PFSK-1 (cell line): ENCODE data around the gene RTN1.

ENCODE experiments used
- FOXP2 ChIP-seq: optimal IDR thresholded peaks from 2 replicates; pipeline ENCODE3; 2011; ENCODE audit warnings: borderline replicate concordance, control low read depth, inconsistent platforms; ENCODE audit not compliant: insufficient read depth; ENCODE audit errors: extremely low read length, extremely low read depth
- POLR2AphosphoS5 ChIP-seq: IDR thresholded peaks from 2 replicates; pipeline ENCODE4 v1.6.1; 2012; ENCODE audit warnings: low read depth, mild to moderate bottlenecking, control low read depth, low read length, moderate library complexity
- SIN3A ChIP-seq: IDR thresholded peaks from 2 replicates; pipeline ENCODE4 v1.6.1; 2012; ENCODE audit warnings: mild to moderate bottlenecking, low read length, moderate library complexity, borderline replicate concordance; ENCODE audit not compliant: insufficient read depth
- TAF1 ChIP-seq: IDR thresholded peaks from 2 replicates; pipeline ENCODE4 v1.6.1; 2012; ENCODE audit warnings: low read length, control low read depth, borderline replicate concordance; ENCODE audit not compliant: insufficient read depth
- TF ChIP-seq, protein P1 (sequence below), 2 experiments: IDR thresholded peaks; 2 replicates each; pipeline versions ENCODE4 v1.6.1 to v1.8.0; 2011 to 2012; ENCODE audit warnings: low read depth in 2 of 2, low read length in 2 of 2, control low read depth in 1 of 2, inconsistent platforms in 1 of 2, mild to moderate bottlenecking in 1 of 2, moderate library complexity in 1 of 2; ENCODE audit not compliant: insufficient read depth in 1 of 2

The RTN1 gene

DNA sequence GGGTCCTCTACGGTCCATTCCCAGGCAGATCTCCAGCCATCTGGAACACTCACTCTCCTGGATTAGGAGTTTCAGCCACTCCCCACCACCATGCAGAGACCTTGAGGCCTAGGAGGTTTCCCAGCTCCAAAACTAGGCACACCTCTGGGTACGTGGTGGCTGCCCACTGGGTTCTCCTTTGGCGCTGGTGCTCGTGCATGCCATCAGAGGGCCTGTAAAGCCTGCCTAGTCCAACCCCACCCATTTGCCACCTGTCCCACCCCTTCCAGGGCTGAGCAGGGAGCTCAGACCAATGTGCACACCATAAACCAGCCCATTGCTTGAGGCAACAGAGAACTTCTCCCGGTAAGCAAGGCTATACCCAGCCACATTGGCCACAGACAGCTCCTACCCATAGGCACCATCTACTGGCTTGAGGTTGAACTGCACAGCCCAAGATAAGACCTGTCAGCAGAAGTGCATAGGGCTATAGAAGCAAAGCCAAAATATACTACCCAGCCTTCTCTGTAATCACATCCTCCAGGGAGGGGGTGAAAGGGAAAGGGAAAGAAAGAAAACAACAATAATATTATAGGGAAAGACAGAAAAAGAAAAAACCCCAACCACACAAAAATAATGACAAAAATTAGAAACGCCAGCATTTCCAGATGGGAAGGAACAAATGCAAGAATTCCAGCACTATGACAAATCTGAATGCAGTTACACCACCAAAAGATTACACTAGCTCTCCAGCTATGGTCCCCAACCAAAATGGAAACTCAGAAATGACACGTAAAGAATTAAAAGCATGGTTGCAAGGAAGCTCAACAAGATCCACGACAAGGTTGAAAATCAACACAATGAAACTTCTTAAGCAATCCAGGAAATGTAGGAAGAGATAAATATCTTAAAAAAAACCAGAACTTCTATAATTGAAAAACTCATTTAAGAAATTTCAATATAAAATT is 182.1 kb downstream of the RTN1 start:
- TF ChIP-seq TAF1 = no peak

DNA sequence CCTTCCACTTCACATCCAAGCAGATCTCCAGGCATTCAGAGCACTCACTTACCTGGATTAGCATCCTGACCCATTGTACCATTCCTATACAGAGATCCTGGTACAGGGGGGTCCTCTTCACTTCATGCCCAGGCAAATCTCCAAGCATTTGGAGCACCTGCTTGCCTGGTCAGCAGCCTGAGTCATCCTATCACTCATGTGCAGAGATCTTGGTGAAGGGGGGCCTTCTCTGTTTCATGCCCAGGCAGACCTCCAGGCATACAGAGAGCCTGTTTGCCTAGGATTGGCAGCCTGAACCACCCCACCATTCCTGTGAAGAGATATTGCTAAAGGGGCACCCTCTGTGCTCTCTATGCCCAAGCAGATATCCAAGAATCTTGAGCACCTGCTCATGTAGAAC is 182.9 kb downstream of the RTN1 start:
- TF ChIP-seq TAF1 (no peak), SIN3A (no peak), POLR2AphosphoS5 (no peak), FOXP2 (no peak)
- TF ChIP-seq, protein P1, sequence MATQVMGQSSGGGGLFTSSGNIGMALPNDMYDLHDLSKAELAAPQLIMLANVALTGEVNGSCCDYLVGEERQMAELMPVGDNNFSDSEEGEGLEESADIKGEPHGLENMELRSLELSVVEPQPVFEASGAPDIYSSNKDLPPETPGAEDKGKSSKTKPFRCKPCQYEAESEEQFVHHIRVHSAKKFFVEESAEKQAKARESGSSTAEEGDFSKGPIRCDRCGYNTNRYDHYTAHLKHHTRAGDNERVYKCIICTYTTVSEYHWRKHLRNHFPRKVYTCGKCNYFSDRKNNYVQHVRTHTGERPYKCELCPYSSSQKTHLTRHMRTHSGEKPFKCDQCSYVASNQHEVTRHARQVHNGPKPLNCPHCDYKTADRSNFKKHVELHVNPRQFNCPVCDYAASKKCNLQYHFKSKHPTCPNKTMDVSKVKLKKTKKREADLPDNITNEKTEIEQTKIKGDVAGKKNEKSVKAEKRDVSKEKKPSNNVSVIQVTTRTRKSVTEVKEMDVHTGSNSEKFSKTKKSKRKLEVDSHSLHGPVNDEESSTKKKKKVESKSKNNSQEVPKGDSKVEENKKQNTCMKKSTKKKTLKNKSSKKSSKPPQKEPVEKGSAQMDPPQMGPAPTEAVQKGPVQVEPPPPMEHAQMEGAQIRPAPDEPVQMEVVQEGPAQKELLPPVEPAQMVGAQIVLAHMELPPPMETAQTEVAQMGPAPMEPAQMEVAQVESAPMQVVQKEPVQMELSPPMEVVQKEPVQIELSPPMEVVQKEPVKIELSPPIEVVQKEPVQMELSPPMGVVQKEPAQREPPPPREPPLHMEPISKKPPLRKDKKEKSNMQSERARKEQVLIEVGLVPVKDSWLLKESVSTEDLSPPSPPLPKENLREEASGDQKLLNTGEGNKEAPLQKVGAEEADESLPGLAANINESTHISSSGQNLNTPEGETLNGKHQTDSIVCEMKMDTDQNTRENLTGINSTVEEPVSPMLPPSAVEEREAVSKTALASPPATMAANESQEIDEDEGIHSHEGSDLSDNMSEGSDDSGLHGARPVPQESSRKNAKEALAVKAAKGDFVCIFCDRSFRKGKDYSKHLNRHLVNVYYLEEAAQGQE (IDR thresholded peaks at IDR 0.05; ENCODE audit: insufficient read depth in 1 of 2, low read depth in 2 of 2, low read length in 2 of 2) = no peak

DNA sequence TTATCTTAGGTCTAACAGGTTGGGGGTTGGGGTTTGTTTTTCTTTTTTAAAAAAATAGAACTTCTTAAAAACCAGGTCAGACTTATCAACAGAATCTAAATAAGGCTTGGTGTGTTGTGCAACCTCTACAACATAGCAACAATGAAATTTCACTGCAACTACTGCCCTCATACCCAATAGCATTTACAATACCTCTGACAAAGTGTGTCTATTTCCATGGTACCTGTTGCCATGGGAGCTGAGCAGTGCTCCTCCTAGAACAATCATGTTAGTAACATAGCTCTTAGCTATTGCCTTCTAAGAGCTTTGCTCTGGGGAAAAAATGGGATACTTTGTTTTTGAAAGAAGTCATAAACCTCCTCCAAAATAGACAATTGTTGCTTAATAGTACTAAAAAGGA is 190.7 kb downstream of the RTN1 start:
- TF ChIP-seq FOXP2 (no peak), POLR2AphosphoS5 (no peak), SIN3A (no peak), TAF1 (no peak)
- TF ChIP-seq, protein P1 (IDR thresholded peaks at IDR 0.05; ENCODE audit: insufficient read depth in 1 of 2, low read depth in 2 of 2, low read length in 2 of 2) = no peak

DNA sequence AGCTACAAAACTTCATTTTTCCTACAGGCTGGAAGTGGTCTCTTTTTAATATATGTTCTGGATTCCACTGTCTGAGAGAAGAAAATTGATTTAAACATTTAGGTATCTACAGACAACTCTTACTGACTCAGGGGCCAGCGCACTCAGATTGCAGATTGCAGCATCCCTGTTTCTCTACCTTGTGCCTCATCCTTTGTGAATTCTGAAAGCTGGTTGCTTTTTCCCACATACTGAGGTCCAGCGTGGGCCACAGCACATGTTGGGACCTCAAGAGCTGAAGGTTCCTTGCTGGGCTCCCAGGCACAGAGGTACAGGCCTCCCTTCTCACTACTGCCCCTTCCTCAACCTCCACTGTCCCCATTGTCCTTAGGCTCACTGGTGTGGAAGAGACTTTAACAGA is 192.2 kb downstream of the RTN1 start:
- no peak for TF ChIP-seq FOXP2

DNA sequence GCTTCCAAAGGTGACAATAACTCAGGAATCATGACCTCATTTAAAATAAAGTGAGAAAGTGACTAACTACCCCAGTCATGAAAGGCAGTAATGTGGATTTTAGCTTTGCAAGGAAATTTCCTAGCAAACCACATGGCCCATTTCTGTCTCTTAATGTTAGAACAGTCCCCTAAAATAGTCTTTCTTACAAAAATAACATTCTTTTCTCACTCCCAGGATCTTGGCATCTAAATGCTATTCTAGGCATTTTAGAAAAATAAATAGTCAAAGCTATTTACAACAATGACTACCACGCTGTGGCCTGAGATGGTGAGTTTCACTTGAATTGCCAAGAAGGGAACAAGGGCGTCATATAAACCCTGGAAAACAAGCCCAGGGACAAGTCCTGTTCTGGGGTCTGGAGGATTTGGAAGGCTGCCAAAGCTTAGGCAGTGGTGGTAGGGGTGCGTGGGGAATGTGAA is 192.8 kb downstream of the RTN1 start:
- no peak for TF ChIP-seq POLR2AphosphoS5

DNA sequence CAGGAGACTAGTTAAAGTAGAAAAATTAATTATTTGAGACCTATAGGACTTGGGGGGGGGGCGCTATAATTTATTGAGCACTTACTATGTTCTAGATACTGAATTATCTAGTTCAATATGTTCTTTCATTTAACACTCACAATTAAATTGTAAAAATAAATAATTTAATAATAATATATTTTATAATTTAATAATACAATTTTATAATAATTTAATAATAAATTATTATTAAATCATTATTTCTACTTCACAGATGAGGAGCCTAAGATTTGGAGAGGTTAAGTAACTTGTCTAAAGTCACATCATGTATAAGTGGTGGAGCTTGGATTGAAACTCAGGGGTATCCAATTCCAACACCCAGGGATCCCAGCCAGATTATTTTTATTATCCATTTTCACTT is 195.2 kb downstream of the RTN1 start:
- TF ChIP-seq SIN3A (no peak), FOXP2 (no peak), TAF1 (no peak), POLR2AphosphoS5 (no peak)
- TF ChIP-seq, protein P1 (IDR thresholded peaks at IDR 0.05; ENCODE audit: insufficient read depth in 1 of 2, low read depth in 2 of 2, low read length in 2 of 2) = no peak

DNA sequence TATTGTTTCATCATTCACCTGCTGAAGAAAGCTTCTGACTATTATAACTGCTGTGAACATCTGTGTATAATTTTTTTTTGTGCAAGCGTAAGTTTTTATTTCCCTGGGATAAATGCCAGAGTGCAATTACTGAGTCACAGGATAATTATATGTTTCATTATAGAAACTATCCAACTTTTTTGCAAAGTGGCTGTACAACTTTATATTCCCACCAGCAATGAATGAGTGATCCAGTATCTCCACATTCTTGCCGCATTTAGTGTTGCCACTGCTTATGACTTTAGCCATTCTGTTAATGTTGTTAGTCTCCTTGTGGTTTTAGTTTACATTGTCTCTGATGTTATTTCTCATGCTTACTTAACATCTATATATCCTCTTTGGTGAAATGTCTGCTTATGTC is 205.8 kb downstream of the RTN1 start:
- TF ChIP-seq, protein P1 (IDR thresholded peaks at IDR 0.05; ENCODE audit: insufficient read depth in 1 of 2, low read depth in 2 of 2, low read length in 2 of 2) = no peak
- TF ChIP-seq FOXP2 (no peak), POLR2AphosphoS5 (no peak), TAF1 (no peak), SIN3A (no peak)
